Upper lobe of left lung (tissue), 6 donors: ENCODE results near the gene MAGED1. TPM values are rescaled to one million over a fixed set of nuclear protein-coding genes. Genes with fewer than 3 reads are reported as not detected.
A peak's percentile ranks its signal among the peaks of the same experiment; 100 is the strongest.

Experiments
- ATAC-seq, 2 donors: fragments of 200-7000 bp; cut with Tn5 transposase; one replicate each; pipeline ENCODE4 v1.9.1; 2022; ENCODE audit warnings: mild to moderate bottlenecking in 2 of 2, moderate library complexity in 2 of 2; ENCODE audit not compliant: low FRiP score in 2 of 2
- DNase-seq, 2 donors: peaks; one replicate each; pipeline ENCODE4 v3.0.0-alpha.2; 2019 to 2020
- H3K27ac ChIP-seq, 4 donors: fragments of 200-600 bp; sonication (generic); one replicate each; pipeline ENCODE4 v1.5.1; 2016 to 2019
- H3K27me3 ChIP-seq, 4 donors: fragments of 200-600 bp; sonication (generic); one replicate each; pipeline ENCODE4 v1.5.1; 2017 to 2019
- H3K36me3 ChIP-seq, 4 donors: fragments of 200-600 bp; sonication (generic); one replicate each; pipeline ENCODE4 v1.5.1; 2016 to 2019
- H3K4me1 ChIP-seq, 4 donors: fragments of 200-600 bp; sonication (generic); one replicate each; pipeline ENCODE4 v1.5.1; 2018 to 2019
- H3K4me3 ChIP-seq, 4 donors: fragments of 200-600 bp; sonication (generic); one replicate each; pipeline ENCODE4 v1.5.1; 2017 to 2019; ENCODE audit warnings: mild to moderate bottlenecking in 2 of 4, moderate library complexity in 1 of 4
- H3K9me3 ChIP-seq, 4 donors: fragments of 200-600 bp; sonication (generic); one replicate each; pipeline ENCODE4 v1.5.1; 2018 to 2019
- EP300 ChIP-seq, 4 donors: sonication (generic); formaldehyde crosslinking; IDR thresholded peaks; one replicate each; pipeline ENCODE4 v1.5.1; 2017; ENCODE audit warnings: antibody characterized with exemption in 4 of 4, control low read depth in 2 of 4
- POLR2A ChIP-seq, 4 donors: fragments of 450-650 bp; IDR thresholded peaks; one replicate each; pipeline ENCODE4 v1.5.1; 2016 to 2017; ENCODE audit warnings: antibody characterized with exemption in 4 of 4, mild to moderate bottlenecking in 2 of 4
- POLR2AphosphoS5 ChIP-seq, 2 donors: sonication (generic); formaldehyde crosslinking; IDR thresholded peaks; one replicate each; pipeline ENCODE4 v1.5.1; 2017; ENCODE audit warnings: antibody characterized with exemption in 2 of 2
- WGBS, 2 donors: methylation state at CpG; one replicate each; pipeline ENCODE4 v1.1.5; 2017 to 2018; 5-methylcytosine and 5-hydroxymethylcytosine counted together
- total RNA-seq, 6 donors: library from RNA; depleted of rRNA in 4 of 6; stranded (reverse); fragments of >200 nt in 4 of 6; gene quantifications; one replicate each; pipeline versions ENCODE4 v1.1.0 to v1.2.1, GENCODE V29; 2016 to 2021
- TF ChIP-seq, protein P1 (sequence below), 6 experiments: fragments of 450-650 bp in 4 of 6; fragments of 200-600 bp in 2 of 6; sonication (generic) in 2 of 6; IDR thresholded peaks; one replicate each; pipeline ENCODE4 v1.5.1; 2016 to 2019; ENCODE audit warnings: antibody characterized with exemption in 6 of 6
- donor health status: DM: no; HTN: no; CAD: no; lungs with moderate emphysema.
- donor health status: DM: no; HTN: yes; CAD: no; lungs with severe emphysema.

The MAGED1 gene
- total RNA-seq, 6 donors from 2014 or later, result 25.1 to 72.8 (median 65.7) TPM

DNA sequence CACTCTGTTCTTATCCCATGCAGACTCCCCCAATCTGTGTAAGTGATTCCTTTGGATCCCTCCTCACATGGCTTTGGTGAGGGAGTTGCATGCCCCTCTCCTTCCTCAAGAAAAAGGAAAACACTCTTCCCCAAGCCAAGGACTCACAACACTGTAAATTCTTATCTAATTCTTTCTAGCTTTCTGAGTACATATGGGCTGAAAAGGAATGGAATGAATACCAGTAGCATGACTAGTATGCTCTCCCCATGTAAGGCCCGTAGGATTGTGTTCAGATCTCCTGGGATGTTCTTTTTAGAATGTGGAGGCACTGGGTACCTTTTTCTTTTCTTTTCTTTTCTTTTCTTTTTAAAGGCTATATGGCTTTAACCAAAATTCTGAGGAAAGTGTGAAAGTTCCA, 17.0 kb upstream of the MAGED1 start:
- Histone ChIP-seq H3K27ac (no peak overlapping the region), H3K4me1 (no peaks in the 10 kb centered on the region), H3K27me3 (no peaks in the 10 kb centered on the region), H3K36me3 (no peaks in the 10 kb centered on the region), H3K9me3 (no peaks in the 10 kb centered on the region), H3K4me3 (no peak overlapping the region)
- DNase-seq, result no peak
- TF ChIP-seq EP300 (IDR thresholded peaks at IDR 0.05) (no peak), POLR2AphosphoS5 (IDR thresholded peaks at IDR 0.05) (no peak), POLR2A (IDR thresholded peaks at IDR 0.05) (no peak)
- TF ChIP-seq, protein P1, sequence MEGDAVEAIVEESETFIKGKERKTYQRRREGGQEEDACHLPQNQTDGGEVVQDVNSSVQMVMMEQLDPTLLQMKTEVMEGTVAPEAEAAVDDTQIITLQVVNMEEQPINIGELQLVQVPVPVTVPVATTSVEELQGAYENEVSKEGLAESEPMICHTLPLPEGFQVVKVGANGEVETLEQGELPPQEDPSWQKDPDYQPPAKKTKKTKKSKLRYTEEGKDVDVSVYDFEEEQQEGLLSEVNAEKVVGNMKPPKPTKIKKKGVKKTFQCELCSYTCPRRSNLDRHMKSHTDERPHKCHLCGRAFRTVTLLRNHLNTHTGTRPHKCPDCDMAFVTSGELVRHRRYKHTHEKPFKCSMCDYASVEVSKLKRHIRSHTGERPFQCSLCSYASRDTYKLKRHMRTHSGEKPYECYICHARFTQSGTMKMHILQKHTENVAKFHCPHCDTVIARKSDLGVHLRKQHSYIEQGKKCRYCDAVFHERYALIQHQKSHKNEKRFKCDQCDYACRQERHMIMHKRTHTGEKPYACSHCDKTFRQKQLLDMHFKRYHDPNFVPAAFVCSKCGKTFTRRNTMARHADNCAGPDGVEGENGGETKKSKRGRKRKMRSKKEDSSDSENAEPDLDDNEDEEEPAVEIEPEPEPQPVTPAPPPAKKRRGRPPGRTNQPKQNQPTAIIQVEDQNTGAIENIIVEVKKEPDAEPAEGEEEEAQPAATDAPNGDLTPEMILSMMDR (IDR thresholded peaks at IDR 0.05), result no peak
- WGBS, 2 donors, result 78 to 94% methylated on average over 1 of the region's 1 CpG
- ATAC-seq, result no peak

DNA sequence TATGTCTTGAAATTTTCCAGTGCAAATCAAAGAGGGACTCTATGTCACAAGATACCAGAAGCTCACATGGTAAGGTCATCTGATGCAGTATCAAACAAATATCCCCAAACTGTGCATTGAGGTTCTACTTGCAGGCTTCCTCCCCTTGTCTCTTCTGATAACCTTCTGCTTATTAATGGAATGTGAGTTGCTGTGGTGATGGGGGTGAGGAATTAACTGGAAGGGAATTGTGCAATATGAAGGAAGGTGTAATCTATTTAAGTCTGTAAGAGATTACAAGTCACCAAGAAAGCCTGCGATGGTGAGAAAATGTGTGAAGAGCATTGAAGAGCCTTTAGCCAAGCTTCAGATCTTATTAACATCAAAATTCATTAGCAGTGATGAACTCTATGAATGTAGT, 15.4 kb upstream of the MAGED1 start:
- WGBS, 2 donors, result 83 to 85% methylated on average over 1 of the region's 1 CpG
- no peak overlapping the region for H3K27ac ChIP-seq

DNA sequence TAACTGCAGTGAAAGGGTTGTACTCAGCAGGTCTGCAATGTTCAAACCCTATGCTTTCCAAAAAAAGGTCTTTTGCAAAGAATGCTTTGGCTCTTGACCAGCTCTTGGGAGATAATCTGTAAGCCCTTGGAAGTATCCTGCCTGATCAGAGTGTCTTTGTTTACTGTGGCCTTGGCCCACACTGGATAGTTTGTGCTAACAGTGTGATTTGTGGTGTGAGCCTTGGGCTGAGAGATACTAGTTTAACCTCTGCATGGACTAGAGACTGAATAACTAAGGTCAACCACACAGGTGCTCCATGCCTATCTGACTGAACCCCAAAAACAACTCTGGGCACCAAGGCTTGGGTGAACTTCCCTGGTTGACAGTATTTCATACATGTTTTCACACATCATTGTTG, 3.6 kb upstream of the MAGED1 start:
- ATAC-seq (no peak), DNase-seq (no peak)
- Histone ChIP-seq H3K9me3 (no peaks in the 10 kb centered on the region), H3K4me1 (peaks cover 0 to 3% (median 0%) of the 10 kb centered on the region in 4 donors), H3K4me3 (no peak overlapping the region), H3K36me3 (no peaks in the 10 kb centered on the region), H3K27me3 (no peaks in the 10 kb centered on the region), H3K27ac (no peak overlapping the region)
- TF ChIP-seq POLR2A (IDR thresholded peaks at IDR 0.05), result no peak
- no peak for TF ChIP-seq EP300 (IDR thresholded peaks at IDR 0.05)
- TF ChIP-seq, protein P1 (IDR thresholded peaks at IDR 0.05), result no peak
- no peak for TF ChIP-seq POLR2AphosphoS5 (IDR thresholded peaks at IDR 0.05)

More for the DNA sequence above, 15.4 kb upstream of the MAGED1 start:
- no peaks in the 10 kb centered on the region for H3K36me3 ChIP-seq
- no peak overlapping the region for H3K4me3 ChIP-seq
- no peak for TF ChIP-seq EP300 (IDR thresholded peaks at IDR 0.05)
- TF ChIP-seq, protein P1 (IDR thresholded peaks at IDR 0.05), result no peak
- TF ChIP-seq POLR2AphosphoS5 (IDR thresholded peaks at IDR 0.05), result no peak
- TF ChIP-seq POLR2A (IDR thresholded peaks at IDR 0.05), result no peak
- H3K4me1 ChIP-seq, result no peaks in the 10 kb centered on the region
- DNase-seq, result no peak
- no peak for ATAC-seq
- H3K9me3 ChIP-seq, result no peaks in the 10 kb centered on the region
- no peaks in the 10 kb centered on the region for H3K27me3 ChIP-seq

DNA sequence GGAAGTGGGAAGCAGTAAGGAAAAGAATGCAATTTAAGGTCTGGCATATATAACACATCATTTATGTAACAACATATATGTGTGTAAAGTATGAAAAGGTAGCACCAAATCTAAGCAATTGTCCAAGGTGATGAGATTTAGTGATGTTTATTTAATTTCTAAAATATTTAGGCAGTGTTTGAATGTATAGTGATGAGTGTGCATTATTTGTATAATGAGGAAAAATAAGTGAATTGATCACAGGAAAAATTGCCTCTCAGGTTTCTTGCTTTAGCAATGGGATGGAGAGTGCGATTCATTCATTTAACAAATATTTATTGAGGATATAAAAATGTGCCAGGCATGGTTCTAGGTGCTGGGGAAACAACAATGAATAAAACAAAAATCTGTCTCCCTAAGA, 2.2 kb upstream of the MAGED1 start:
- DNase-seq (no peak), ATAC-seq (no peak)
- no peak for TF ChIP-seq POLR2AphosphoS5 (IDR thresholded peaks at IDR 0.05)
- TF ChIP-seq, protein P1 (IDR thresholded peaks at IDR 0.05), result no peak
- TF ChIP-seq POLR2A (IDR thresholded peaks at IDR 0.05), result no peak
- no peak for TF ChIP-seq EP300 (IDR thresholded peaks at IDR 0.05)
- no peaks in the 10 kb centered on the region for H3K27me3 ChIP-seq
- H3K4me3 ChIP-seq, result no peak overlapping the region
- H3K27ac ChIP-seq, result no peak overlapping the region
- WGBS, 2 donors, result 75 to 100% methylated on average over 1 of the region's 1 CpG
- peaks cover 0 to 5% (median 1%) of the 10 kb centered on the region in 4 donors for H3K4me1 ChIP-seq
- H3K9me3 ChIP-seq, result no peaks in the 10 kb centered on the region
- H3K36me3 ChIP-seq, result peaks cover 0 to 1% (median 0%) of the 10 kb centered on the region in 4 donors

DNA sequence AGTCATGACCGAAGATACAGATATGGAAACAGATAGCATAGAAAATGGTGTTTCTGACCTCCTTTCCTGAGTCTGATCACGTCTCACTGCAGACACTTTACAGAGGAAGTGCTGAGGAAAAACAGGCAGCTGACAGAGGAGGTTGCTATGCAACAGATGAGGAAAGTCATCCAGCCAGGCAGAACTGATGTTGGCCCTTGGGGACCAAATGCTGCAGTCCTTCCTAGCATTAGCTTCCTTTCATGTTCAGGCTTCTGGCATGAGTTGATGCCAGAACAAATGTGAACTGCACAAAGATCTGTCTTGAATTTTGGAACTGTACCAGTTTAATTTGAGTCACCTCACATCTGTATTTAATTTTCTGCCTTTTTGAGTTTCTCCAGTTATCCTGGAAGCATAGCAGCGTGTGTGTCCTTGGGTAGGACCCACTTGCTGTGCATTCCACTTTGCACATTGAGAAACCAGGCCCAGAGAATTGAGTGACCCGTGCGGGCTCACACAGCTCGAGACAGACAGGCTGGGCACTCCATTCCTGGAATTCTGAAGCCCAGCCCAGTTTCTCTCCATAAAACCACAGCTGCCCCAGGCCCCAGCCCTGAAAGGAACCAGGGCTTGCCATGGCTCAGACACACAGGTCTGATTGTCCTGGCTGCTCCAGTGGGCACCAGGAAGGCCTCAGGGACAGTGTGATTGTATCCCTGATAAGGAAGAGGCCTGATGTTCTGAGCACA, 1.4 kb upstream of the MAGED1 start:
- Histone ChIP-seq H3K27me3 (no peaks in the 10 kb centered on the region), H3K9me3 (no peaks in the 10 kb centered on the region), H3K27ac (peak overlapping the region in 3 of 4 donors; percentile 24 to 77 (median 74)), H3K4me3 (no peak overlapping the region), H3K4me1 (peaks cover 0 to 5% (median 1%) of the 10 kb centered on the region in 4 donors), H3K36me3 (peaks cover 0 to 4% (median 0%) of the 10 kb centered on the region in 4 donors)
- 31 to 55% methylated on average over 3 to 6 of the region's 6 CpGs for WGBS, 2 donors
- ATAC-seq (peak in 1 of 2 donors; percentile 75), DNase-seq (no peak)
- TF ChIP-seq, protein P1 (IDR thresholded peaks at IDR 0.05), result no peak
- TF ChIP-seq POLR2AphosphoS5 (IDR thresholded peaks at IDR 0.05) (no peak), EP300 (IDR thresholded peaks at IDR 0.05) (no peak), POLR2A (IDR thresholded peaks at IDR 0.05) (no peak)
